Neutrophil (primary cell): Measurements from ENCODE around the gene IL36G.

ENCODE experiments used
- H3K27ac ChIP-seq: fragments of 200-600 bp; sonication (generic); 2 replicates; pipeline ENCODE4 v1.5.1; 2016; ENCODE audit warnings: mild to moderate bottlenecking, moderate library complexity
- H3K27me3 ChIP-seq: fragments of 200-600 bp; sonication (generic); 2 replicates; pipeline ENCODE4 v1.6.0; 2016; ENCODE audit warnings: mild to moderate bottlenecking
- H3K36me3 ChIP-seq: fragments of 200-600 bp; sonication (generic); 2 replicates; pipeline ENCODE4 v1.5.1; 2017
- H3K4me1 ChIP-seq, 2 experiments: fragments of 200-600 bp in 1 of 2; sonication (generic) in 1 of 2; 1 replicate in 1 of 2; 2 replicates in 1 of 2; pipeline versions ENCODE4 v1.5.1 to v1.6.1; 2013 to 2016; ENCODE audit warnings: low read depth in 1 of 2, low read length in 1 of 2, mild to moderate bottlenecking in 1 of 2, moderate library complexity in 1 of 2; ENCODE audit not compliant: control insufficient read depth in 1 of 2, insufficient read depth in 1 of 2
- H3K4me3 ChIP-seq, 2 experiments: fragments of 200-600 bp in 1 of 2; sonication (generic) in 1 of 2; 1 replicate in 1 of 2; 2 replicates in 1 of 2; pipeline ENCODE4 v1.5.1; 2013 to 2016; ENCODE audit warnings: low read depth in 1 of 2, low read length in 1 of 2, mild to moderate bottlenecking in 1 of 2, moderate library complexity in 1 of 2
- H3K9me3 ChIP-seq: fragments of 200-600 bp; sonication (generic); 2 replicates; pipeline ENCODE4 v1.5.1; 2016
- TF ChIP-seq, protein P1 (sequence below): fragments of 200-600 bp; sonication (generic); IDR thresholded peaks from 2 replicates; pipeline ENCODE4 v1.5.1; 2016; ENCODE audit warnings: antibody characterized with exemption

IL36G gene

GRCh38 chr2:112959109-112959812, 18.5 kb upstream of the IL36G start:
- Histone ChIP-seq H3K9me3 (no peaks in the 10 kb centered on the region), H3K27me3 (no peaks in the 10 kb centered on the region), H3K27ac (no peak overlapping the region), H3K4me1 (no peaks in the 10 kb centered on the region), H3K4me3 (no peak overlapping the region), H3K36me3 (no peaks in the 10 kb centered on the region)
- TF ChIP-seq, protein P1, sequence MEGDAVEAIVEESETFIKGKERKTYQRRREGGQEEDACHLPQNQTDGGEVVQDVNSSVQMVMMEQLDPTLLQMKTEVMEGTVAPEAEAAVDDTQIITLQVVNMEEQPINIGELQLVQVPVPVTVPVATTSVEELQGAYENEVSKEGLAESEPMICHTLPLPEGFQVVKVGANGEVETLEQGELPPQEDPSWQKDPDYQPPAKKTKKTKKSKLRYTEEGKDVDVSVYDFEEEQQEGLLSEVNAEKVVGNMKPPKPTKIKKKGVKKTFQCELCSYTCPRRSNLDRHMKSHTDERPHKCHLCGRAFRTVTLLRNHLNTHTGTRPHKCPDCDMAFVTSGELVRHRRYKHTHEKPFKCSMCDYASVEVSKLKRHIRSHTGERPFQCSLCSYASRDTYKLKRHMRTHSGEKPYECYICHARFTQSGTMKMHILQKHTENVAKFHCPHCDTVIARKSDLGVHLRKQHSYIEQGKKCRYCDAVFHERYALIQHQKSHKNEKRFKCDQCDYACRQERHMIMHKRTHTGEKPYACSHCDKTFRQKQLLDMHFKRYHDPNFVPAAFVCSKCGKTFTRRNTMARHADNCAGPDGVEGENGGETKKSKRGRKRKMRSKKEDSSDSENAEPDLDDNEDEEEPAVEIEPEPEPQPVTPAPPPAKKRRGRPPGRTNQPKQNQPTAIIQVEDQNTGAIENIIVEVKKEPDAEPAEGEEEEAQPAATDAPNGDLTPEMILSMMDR = no peak

GRCh38 chr2:112960230-112960825, 17.5 kb upstream of the IL36G start:
- H3K9me3 ChIP-seq = no peaks in the 10 kb centered on the region
- H3K36me3 ChIP-seq = no peaks in the 10 kb centered on the region
- TF ChIP-seq, protein P1 = no peak
- H3K27ac ChIP-seq = no peak overlapping the region
- no peak overlapping the region for H3K4me3 ChIP-seq
- no peaks in the 10 kb centered on the region for H3K27me3 ChIP-seq
- H3K4me1 ChIP-seq = no peaks in the 10 kb centered on the region

- H3K4me3 ChIP-seq = no peak overlapping the region
- H3K9me3 ChIP-seq = no peaks in the 10 kb centered on the region
- H3K27me3 ChIP-seq = no peaks in the 10 kb centered on the region
- TF ChIP-seq, protein P1 = no peak
- no peaks in the 10 kb centered on the region for H3K36me3 ChIP-seq
- no peak overlapping the region for H3K27ac ChIP-seq
- H3K4me1 ChIP-seq = no peaks in the 10 kb centered on the region
These were observed 15.3 kb upstream of the IL36G start for GRCh38 chr2:112962308-112963175.

- Histone ChIP-seq H3K36me3 (no peaks in the 10 kb centered on the region), H3K27me3 (no peaks in the 10 kb centered on the region), H3K9me3 (no peaks in the 10 kb centered on the region), H3K4me1 (no peaks in the 10 kb centered on the region), H3K4me3 (no peak overlapping the region), H3K27ac (no peak overlapping the region)
- TF ChIP-seq, protein P1 = no peak
These were observed 10.8 kb upstream of the IL36G start for GRCh38 chr2:112967023-112967422.

GRCh38 chr2:112972423-112973086, 5.3 kb upstream of the IL36G start:
- Histone ChIP-seq H3K4me3 (no peak overlapping the region), H3K27me3 (peaks cover 4% of the 10 kb centered on the region), H3K36me3 (no peaks in the 10 kb centered on the region), H3K9me3 (no peaks in the 10 kb centered on the region), H3K27ac (no peak overlapping the region), H3K4me1 (no peaks in the 10 kb centered on the region)
- TF ChIP-seq, protein P1 = no peak
